NCI-H510A (cell line): Measurements from ENCODE around the gene LINGO3.

Source experiments
- DNase-seq: peaks from one replicate; lab custom pipeline; 2025; lab: John Stamatoyannopoulos, UW

The LINGO3 gene

GRCh38 chr19:2261438-2262172, 46.3 kb downstream of the LINGO3 start:
- no peak for DNase-seq

- DNase-seq, result no peak
These were observed 47.6 kb downstream of the LINGO3 start for GRCh38 chr19:2260341-2260805.

- no peak for DNase-seq
These were observed 48.6 kb downstream of the LINGO3 start for GRCh38 chr19:2259336-2259735.
